NCI-H460 (cell line): ENCODE results near the gene SPNS2. TPM values are rescaled to one million over a fixed set of nuclear protein-coding genes. Genes with fewer than 3 reads are reported as not detected.

ENCODE experiments used
- DNase-seq: peaks from one replicate; pipeline ENCODE4 v3.0.0-alpha.2; 2016; ENCODE audit warnings: low read depth; ENCODE audit errors: extremely low read depth
- total RNA-seq: library from RNA; depleted of rRNA; stranded (reverse); fragments of >200 nt; shearing (Covaris generic); gene quantifications from 2 replicates; pipeline ENCODE4 v1.2.3, GENCODE V29; 2014

Gene SPNS2
- total RNA-seq, 1 experiment from 2014 or later = 0.52 TPM

DNA sequence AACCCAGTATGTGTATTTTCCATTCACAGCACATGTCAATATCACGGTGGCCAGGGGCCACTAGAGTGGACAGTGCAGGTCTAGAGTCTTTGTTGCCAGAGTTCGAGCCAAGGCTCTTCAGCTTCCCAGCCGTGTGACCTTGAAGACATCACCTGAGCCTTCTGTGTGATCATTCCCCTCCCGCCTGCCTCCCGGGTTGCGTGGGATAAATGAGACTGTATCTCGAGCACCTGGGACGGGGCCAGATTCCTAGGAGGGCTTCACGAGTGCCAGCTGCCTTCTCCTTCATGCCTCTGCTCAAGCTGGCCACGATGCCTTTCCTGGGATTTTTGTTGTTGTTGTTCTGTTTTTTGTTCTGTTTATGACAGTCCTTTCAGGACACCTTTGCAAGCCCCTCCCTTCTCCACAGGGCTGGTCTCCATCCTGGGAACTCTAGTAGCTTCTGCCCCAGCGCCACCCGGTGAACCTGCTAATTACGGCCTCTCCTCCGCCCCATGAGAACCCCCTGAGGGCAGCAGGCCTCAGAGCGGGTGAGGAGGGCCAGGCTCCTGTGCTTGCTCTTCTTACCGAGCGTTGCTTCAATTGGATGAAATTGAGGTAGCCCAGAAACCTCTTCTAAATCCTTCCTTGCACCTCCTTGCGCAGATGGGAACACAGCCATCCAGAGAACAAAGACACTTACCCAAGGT is 3.9 kb downstream of the SPNS2 start:
- no peak for DNase-seq

DNA sequence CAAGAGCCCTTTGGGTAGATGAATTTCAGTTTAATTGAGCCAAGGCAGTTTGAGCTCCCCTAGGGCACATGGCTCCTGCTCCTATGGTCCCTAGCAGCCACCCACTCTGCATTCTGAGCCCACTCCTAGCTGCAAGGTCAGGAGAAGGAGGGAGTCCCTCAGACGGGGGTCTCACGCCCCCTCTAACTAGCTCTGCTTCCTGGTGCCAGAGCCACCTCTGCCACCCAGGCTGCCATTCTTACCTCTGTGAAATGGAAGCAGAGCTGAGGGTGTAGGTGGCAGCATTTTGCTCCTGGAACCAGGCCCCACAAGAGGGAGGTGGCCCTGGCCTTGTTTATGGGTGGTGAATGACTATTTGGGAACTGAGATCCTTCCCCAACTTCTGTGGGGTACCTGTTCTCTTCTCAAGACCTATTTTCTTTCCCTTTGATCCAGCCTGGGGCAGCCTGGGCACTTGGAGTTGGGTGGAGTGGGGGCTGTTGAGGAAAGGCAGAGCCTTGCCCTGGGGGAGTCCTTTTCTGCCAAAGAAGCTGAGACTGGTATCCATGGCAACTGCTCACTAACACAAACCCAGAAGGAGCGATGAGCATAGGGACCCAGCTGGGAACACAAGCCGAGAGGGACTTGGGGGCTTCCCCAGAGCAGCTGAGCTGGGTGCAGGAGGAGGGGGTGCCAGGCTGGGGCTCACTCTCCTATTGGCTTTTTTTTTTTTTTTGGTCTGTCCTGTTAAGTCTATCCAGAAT is 4.8 kb downstream of the SPNS2 start:
- DNase-seq = no peak

DNA sequence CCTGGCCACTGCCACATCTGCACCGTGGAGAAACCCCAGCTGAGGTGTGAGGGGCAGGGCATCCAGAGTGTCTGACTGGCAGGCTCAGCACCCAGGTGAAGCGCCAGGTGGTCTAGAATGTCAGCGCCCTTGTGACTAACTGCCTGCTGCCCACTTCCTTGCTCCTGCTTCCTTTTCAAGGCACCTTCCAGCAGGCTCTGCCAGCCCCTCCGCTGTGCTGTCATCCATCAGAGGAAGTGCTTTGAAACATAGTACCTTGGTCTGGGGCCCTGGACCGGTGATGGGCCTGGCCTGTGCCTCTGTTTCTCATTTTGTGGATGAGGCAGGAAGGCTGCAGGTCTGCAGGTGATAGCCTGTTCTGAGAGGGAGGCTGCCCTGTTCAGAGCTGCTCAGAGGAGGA is 5.5 kb downstream of the SPNS2 start:
- DNase-seq = no peak

DNA sequence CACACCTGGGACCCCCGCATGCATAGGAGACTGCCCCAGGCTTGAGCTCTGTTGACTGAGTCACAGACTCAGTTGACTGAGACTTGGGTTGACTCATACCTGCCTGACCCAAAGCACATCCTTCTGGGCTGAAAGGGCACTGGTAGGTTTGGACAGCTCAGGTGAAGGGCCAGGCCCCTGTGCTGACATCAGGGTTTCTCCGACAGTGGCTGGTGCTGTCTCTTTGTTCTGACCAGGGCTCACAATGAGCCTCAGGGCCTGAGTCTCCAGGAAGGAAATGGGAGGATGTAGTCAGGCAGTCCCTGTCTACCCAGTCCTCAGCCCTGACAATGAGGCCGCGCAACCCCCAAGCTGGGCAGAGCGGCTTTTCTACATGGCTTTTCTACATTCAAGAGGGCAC is 6.5 kb downstream of the SPNS2 start:
- no peak for DNase-seq

DNA sequence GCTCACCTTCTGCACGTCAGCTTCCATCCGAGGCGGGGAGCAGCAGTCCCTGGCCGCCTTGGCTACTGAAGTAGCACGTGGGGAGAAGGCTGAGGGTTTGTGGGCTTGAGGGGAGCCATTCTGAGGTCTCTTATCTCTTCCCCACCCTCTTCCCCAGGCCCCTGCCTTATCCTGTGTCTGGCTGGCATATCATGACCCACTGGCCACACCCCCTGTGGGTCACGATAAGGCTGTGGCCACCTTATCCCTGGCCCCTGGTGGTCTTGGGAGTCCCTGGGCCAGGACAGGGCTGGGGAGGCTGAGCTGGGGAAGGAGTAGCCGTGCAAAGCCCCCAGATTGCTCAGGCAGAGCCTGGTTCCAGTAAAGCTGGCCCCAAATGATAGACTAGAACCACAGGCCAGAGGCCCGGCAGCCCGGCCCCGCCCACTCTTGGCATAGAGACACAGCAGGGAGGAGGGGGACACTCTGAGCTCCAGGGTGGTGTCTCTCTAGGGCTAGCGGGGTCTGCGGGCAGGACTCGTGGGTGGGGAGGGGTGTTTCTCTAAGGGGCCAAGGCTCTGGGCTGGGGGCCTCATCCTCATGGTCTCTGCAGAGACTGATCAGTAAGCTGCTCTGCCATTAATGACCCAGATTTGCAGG is 7.6 kb downstream of the SPNS2 start:
- DNase-seq = no peak

DNA sequence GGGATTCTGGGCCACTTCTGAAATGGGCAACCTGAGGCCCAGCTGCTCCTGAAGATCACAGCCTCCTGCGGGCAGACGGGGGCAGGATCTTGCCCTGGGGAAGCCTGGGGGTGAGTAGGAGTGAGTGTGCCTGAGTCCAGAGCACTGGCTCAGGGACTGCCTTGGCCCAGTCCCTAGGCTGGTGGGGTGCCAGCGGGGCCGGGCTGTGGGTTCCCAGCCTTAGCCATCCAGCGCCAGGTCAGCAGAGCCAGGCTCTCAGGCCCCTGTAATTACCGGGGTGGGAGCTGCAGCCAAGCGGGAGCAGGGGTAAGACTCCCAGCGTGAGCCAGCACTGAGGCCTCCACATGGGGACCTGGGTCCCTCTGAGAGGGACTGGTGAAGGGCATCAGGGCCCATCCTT is 8.2 kb downstream of the SPNS2 start:
- DNase-seq = no peak

DNA sequence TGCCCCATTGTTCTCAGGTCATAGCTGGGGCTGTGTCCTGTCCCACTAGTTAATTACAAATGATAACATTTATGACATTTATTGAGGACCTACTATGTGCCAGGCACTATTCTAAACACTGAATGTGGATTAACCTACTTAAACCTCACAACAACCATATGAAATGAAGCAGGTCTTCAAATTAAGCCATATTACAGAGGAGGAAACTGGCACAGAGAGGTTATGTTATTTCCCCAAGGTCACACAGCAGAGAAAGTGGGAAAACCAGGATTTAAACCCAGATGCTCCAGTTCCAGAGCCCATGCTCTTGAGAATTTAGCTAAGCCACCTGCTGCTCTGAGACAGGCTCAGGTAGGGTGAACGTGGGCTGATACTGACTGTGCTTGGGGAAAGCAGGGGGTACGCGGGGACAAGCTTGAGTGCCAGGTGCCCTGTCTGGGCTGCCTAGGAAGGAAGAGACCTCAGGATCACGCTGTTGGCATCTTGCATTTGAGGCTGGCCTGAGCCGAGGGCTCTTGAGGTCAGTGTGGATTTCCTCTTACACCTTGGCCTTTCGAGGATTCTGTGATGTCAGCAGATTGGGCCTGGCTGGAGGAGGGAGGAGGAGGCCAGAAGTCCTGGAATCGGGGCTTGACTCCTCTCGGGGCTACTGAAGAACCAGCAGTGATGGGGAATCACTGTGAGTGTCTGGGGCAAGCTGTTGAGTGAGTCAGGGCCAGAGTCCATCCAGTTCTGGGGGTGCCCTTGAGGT is 8.9 kb downstream of the SPNS2 start:
- no peak for DNase-seq

DNA sequence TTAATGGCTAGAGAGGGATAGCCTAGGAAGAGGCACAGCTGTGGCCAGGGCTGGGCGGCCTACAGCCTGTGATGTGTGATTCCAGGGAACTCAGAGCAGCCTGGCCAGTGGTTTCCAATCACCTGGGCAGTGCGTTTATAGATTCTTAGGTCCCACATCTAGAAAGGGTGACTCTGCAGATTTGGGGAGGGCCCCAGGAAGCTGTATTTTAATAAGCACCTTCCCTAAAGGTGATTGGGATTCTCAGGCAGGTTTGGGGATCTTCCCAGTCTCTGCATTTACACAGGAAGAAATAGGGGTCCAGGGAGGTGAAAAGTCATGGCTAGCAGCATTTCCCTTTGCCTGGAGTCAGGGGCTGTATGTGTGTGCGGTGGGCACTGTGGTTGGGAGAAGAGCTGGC is 9.5 kb downstream of the SPNS2 start:
- no peak for DNase-seq

DNA sequence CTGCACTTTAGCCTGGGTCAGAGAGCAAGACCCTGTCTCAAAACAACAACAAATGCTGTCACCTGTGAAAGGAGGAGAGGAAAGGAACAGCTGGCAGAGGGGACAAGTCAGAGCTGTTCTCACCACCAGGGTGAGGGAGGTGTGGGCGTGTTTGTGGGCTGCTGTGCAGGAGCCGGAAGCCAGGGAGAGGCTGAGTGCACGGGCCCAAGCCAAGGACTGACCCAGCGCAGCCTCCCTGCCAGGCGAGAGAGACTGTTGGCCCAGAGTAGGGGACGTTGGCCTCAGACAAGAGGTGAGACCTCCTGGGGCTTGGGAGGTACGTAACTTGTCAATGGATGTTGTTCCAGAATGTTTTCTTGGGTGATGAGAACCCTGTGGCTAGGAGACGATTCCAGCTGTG is 10.7 kb downstream of the SPNS2 start:
- no peak for DNase-seq

DNA sequence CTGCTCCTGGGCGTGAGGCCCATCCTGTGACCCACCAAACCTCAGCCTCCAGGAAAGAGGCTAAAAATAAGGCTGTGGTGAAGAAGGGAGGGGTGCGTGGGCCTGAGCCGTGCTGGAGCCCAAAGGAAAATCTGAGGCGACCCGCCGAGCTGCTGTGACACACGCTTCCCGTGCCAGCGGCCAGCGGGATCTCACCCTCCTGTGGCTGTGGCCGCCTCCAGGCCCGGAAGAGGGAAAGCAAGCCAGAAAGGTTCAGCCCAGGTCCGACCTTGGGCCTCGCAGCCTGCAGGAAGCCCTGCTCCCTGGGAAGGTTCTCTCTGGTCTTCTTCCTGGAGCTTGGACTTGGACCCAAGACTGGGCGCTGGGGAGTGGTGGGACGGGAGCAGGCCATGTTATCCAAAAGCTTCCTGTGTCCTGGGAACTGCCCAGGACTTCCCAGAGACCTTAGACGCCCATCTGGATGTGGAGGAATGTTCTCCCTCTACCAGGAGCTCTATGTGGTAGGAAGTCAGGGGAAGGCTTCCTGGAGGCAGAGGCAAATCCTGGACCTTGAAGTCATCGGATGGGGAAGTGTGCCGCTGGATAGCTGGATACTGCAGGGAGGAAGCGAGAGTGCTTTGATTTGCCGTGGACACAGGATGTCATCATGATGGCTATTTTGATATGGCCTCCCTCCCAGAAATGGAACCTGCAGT is 11.4 kb downstream of the SPNS2 start:
- DNase-seq = no peak

DNA sequence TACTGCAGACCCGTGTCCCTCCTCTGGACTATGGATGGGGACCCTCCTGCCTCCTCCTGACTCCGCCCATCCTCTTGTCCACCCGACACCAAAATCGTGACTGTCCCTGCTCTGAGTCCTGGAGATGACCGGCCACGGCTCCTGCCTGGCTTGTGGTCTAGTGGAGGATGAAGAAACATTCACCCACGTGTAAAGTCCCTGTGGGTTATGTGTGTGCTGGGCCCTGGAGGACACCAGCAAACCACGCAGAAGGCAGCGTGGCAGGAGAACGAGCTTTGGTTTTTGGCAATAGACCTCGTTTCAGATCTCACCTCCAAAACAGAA is 11.9 kb downstream of the SPNS2 start:
- no peak for DNase-seq

DNA sequence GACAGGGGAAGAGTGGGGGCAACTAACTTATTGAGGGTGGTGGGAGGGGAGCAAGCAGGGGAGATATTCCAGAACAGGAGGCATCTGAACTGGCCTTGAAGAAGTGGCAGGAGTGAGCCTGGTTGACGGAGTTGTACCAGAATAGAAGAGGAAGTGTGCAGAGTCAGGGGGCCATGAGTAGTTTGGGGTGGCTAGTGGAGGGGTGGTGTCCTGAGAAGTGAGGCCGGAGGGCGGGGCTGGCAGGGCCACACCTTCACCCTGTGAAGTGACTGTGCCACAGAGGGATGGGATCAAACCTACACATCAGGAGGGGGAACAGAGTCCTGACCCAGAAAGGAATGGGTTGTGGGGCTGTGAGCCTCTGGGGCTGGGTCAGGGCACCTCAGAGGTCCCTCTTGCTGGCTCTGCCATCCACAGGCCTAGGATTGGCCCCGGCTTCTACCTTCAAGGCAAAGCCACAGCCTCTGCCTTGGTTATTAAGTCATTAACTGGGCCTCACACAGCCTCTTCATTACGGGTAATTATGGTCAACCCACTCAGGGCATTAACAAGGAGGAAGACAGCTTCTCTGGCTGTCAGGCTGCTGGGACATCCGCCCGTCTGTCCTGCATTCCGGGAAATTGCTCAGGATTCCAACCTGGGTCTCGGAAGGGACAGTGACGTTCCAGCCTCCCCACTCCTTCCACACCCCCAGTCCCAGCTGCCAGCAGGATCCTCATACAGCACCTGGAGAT is 12.7 kb downstream of the SPNS2 start:
- no peak for DNase-seq

DNA sequence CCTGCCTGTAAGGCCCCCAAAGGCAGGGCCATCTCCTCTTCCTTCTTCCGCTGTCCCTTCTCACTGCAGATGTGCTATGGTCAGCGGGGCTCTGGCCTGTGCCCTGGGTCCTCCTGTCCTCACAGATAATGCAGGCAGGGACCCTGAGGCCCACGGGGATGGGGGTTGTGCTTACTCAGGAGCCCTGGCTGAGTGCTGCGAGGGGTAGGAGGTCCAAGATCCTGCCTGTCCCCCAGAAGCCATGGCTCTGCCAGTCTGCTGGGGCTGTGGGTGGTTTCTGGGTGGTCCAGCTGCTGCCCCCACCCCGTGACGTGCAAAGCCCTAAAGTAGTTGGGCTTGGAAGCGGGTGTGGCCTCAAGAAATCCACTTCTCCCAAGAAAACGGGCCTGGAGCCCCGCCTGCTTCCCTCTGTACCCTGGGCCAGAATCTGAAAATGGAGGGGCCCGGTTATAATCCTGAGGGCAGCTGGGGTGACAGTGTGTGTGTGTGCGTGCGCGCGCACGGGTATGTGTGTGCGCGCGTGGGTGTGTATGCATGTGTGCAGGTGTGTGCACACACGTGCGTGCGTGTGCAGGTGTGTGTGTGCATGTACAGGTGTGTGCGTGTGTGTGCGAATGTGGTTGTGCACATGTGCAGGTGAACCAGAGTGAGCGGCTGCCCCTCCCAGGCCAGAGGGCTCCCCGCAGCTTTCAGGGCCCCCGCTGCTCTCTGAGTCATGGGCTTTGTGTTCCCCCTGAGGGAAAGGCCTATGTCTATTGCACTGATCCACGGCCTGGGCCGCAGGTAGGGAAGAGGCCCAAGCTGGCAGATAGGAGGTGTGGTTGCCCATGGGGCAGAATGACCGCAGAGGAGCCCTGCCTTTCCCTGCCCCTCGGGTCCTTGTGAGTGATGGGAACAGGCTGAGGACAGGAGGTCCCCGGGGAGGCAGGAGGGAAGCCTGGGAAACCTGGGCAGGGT is 13.8 kb downstream of the SPNS2 start:
- no peak for DNase-seq

DNA sequence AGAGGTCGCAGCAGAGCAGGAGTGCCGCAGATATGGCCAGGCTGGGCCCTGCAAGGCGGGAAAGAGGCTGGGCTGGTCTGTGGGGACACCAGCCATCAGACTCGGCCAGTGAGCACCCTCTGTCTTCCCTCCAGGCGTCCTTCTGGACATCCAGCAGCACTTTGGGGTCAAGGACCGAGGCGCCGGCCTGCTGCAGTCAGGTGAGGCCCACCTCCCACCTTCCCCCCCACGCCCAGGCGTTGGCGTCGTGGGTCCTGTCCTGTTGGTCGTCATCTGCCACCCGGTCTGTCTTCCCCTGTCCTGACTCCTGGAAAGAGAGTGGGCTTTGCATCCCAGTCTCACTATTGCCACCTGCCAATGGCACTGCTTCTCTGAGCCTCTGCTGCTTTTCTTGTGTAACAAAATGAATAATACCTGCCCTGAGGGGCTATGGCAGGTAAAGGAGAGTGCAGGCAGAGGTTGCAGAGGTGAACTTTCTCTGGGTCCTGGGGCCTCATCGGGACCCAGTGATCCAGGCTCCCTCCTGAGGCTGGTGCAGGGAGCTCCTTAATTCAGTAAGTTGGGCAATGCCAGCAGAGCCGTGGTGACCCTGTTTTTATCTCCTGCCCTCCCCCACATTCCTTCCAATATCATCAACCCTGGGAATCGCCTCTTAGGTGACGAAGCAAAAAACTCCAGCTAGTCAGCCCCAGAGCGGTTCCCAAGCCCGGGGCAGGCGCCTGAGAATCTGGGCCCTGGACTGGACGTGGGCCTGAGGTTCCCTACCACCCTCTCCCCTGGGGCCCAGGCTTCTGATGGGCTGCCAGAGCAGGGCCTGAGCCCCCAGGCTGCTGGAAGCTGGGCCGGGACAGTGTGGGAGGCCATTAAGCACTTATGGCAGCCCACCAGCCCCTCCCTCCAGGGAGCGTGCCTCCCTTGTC is 14.7 kb downstream of the SPNS2 start:
- DNase-seq = no peak

DNA sequence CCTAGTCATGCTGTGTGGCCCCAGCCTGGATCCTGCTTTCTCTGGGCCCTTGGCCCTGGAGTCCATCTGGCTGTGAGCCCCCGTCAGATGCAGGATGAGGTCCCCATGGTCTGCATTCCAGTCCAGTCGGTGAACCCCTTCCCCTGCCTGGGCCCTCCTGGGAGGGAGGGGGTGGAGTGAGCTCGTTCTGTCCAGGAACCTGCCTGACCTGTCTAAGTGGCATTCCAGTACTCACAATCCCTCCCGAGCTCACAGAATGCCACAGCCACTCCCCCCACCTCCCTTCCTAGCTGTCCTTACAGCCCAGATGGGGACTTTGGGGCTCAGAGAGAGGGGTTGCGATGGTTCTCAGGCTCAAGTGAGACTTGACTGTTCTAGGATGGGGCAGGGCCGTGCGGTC is 15.5 kb downstream of the SPNS2 start:
- DNase-seq = no peak

DNA sequence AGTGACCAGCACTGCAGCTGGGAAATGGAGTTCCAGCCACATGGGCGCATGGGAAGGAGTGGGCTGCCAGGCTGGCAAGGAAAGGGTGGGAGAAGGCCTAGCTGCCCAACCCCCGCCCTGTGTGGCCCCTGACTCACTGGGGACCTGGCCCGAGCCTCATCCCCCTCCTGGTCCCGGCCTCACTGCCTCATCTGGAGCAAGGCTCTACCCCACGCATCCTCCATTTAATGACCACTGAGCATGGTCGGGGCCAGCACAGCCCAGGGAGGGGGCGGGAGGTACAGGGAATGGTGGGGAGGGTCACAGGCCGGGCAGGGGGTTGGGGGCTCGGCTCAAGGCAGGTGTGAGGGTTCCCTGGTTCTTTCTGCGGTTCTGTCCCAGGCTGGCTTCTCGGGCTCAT is 16.1 kb downstream of the SPNS2 start:
- no peak for DNase-seq

DNA sequence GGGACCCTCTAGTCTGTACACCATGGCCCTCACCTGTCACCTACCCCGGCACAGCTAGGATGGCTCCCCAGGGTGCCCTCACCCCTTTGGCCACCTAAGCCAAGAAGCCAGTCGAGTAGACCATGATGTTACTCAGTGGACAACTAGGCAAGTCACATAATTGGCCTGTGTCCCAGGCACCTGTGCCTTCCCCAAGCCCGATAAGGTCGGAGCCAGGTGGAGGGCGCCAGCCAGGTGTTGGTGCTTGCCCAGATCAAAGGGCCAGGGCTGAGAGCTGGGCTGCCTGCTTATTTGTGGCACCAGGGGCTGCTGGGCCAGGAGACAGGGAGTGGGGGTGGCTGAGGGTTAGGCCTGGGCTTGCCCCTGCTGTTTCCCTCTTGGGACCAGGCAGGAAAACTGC is 16.8 kb downstream of the SPNS2 start:
- DNase-seq = no peak

DNA sequence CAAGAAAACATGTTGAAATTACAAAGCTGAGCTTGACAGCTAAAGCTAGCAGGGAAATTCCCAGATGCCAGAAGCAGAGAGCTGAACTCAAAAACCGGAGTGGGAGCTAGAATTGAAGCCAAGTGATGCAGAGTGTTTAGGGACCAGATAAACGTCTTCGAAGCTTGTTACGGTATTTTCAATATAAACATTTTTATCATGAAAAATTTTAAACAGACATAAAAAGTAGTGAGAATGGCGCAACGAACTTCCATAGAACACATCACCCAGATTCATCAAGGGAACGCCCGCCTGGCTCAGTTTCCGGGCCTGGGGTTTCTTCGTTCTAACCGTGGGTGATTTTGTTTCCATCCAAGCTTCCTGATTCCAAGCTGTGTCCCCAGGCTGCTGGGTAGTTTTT is 18.1 kb downstream of the SPNS2 start:
- no peak for DNase-seq
